HepG2 (cell line): ENCODE results near the gene PRKN. TPM values are rescaled to one million over a fixed set of nuclear protein-coding genes. Genes with fewer than 3 reads are reported as not detected.

Experiments
- ATAC-seq: fragments of 200-7000 bp; cut with Tn5 transposase; 3 replicates; pipeline ENCODE4 v1.9.1; 2020; ENCODE audit warnings: mild to moderate bottlenecking, moderate library complexity
- BruUV-seq: library from RNA; stranded (reverse); fragments of 400-500 nt; replicated peaks from 2 replicates; lab custom pipeline; 2021; lab: Mats Ljungman, UMichigan
- CTCF ChIA-PET: fragments of 300-600 bp; formaldehyde crosslinking; extraction: SDS; loops from one replicate; lab custom pipeline; 2021; ENCODE audit warnings: low total read pairs, inconsistent platforms, low intra/inter-chr PET ratio; lab: Yijun Ruan, JAX
- POLR2A ChIA-PET: fragments of 350-600 bp; sonication (Branson Sonifier 250); formaldehyde crosslinking; loops from one replicate; lab custom pipeline; 2020; ENCODE audit warnings: antibody characterized with exemption, inconsistent platforms; lab: Yijun Ruan, JAX
- DNase-seq: peaks from one replicate; pipeline ENCODE4 v3.0.0-alpha.2; 2015; ENCODE audit warnings: low spot score
- FAIRE-seq: peaks from 3 replicates; lab custom pipeline; 2011; peaks lifted over from hg19 to GRCh38; lab: Jason Lieb, UNC
- H2AFZ ChIP-seq: one replicate; pipeline ENCODE4 v1.6.1; 2011; ENCODE audit warnings: low read length, inconsistent platforms
- H3K27ac ChIP-seq: fragments of 300-600 bp; 3 replicates; pipeline ENCODE4 v1.8.0; 2011; ENCODE audit warnings: mixed run types, mild to moderate bottlenecking, mixed read lengths, low read length, inconsistent platforms; ENCODE audit not compliant: insufficient read depth; ENCODE audit errors: extremely low read length
- H3K27me3 ChIP-seq, 2 experiments: fragments of 200-600 bp in 1 of 2; 2 replicates in 1 of 2; 3 replicates in 1 of 2; pipeline versions ENCODE4 v1.6.0 to v1.8.0; 2011; ENCODE audit warnings: low read length in 2 of 2, mild to moderate bottlenecking in 2 of 2, moderate library complexity in 2 of 2, inconsistent platforms in 1 of 2; ENCODE audit not compliant: insufficient read depth in 2 of 2, control insufficient read depth in 1 of 2
- H3K36me3 ChIP-seq, 2 experiments: fragments of 200-600 bp in 1 of 2; replicated peaks in 1 of 2; 2 replicates in 1 of 2; 3 replicates in 1 of 2; pipeline versions ENCODE4 v1.5.1 to v1.8.0; 2011; ENCODE audit warnings: low read length in 2 of 2, inconsistent platforms in 1 of 2; ENCODE audit not compliant: insufficient read depth in 2 of 2, control insufficient read depth in 1 of 2
- H3K4me1 ChIP-seq: 2 replicates; pipeline ENCODE4 v1.5.1; 2012; ENCODE audit warnings: low read length, inconsistent platforms; ENCODE audit not compliant: insufficient read depth
- H3K4me2 ChIP-seq: 2 replicates; pipeline ENCODE4 v1.6.0; 2011; ENCODE audit warnings: low read depth, low read length, inconsistent platforms
- H3K4me3 ChIP-seq, 3 experiments: fragments of 200-600 bp in 1 of 3; sonication (generic), shearing (Covaris generic) in 1 of 3; replicated peaks in 1 of 3; 2 replicates each; pipeline ENCODE4 v1.5.1; 2011 to 2016; ENCODE audit warnings: low read length in 3 of 3, inconsistent platforms in 2 of 3, low read depth in 2 of 3, mild to moderate bottlenecking in 2 of 3, control low read depth in 1 of 3, mixed read lengths in 1 of 3; ENCODE audit not compliant: insufficient read depth in 1 of 3
- H3K79me2 ChIP-seq: one replicate; pipeline ENCODE4 v1.6.1; 2011; ENCODE audit warnings: low read length, inconsistent platforms; ENCODE audit not compliant: insufficient read depth
- H3K9ac ChIP-seq: 2 replicates; pipeline ENCODE4 v1.6.0; 2011; ENCODE audit warnings: mild to moderate bottlenecking, low read depth, low read length, inconsistent platforms; ENCODE audit not compliant: insufficient read depth
- H3K9me3 ChIP-seq: 2 replicates; pipeline ENCODE4 v1.5.1; 2012; ENCODE audit warnings: mild to moderate bottlenecking, low read length
- H4K20me1 ChIP-seq: 2 replicates; pipeline ENCODE4 v1.6.0; 2011; ENCODE audit warnings: inconsistent platforms, mild to moderate bottlenecking, low read length, moderate library complexity; ENCODE audit not compliant: insufficient read depth
- AFF4 ChIP-seq: sonication (generic); formaldehyde crosslinking; IDR thresholded peaks from 2 replicates; pipeline ENCODE4 v1.4.0; 2020; ENCODE audit warnings: missing genetic modification reagents
- MED13 ChIP-seq: sonication (generic); formaldehyde crosslinking; IDR thresholded peaks from 2 replicates; pipeline ENCODE4 v1.5.0; 2020; ENCODE audit warnings: missing genetic modification reagents
- POGK ChIP-seq: sonication (generic); formaldehyde crosslinking; conservative IDR thresholded peaks from 2 replicates; pipeline ENCODE4 v1.8.0; 2022; ENCODE audit warnings: mild to moderate bottlenecking, moderate library complexity, missing genetic modification reagents
- ZNF331 ChIP-seq: sonication (generic); formaldehyde crosslinking; IDR thresholded peaks from 2 replicates; pipeline ENCODE4 v1.4.0; 2020; ENCODE audit warnings: missing genetic modification reagents
- ZNF7 ChIP-seq: IDR thresholded peaks from 2 replicates; pipeline ENCODE4 v1.6.1; 2016; ENCODE audit warnings: missing biosample characterization, missing genetic modification reagents
- ZNF792 ChIP-seq: IDR thresholded peaks from 2 replicates; pipeline ENCODE4 v1.6.1; 2016
- ZNF800 ChIP-seq: sonication (generic); formaldehyde crosslinking; IDR thresholded peaks from 2 replicates; pipeline ENCODE4 v1.4.0; 2020; ENCODE audit warnings: missing genetic modification reagents
- WGBS: methylation state at CpG from one replicate; pipeline ENCODE4 v1.1.6; 2017; ENCODE audit warnings: low lambda C conversion rate; 5-methylcytosine and 5-hydroxymethylcytosine counted together
- in situ Hi-C: cut with HindIII; loops from 2 replicates; pipeline ENCODE4 v1.10.0; 2017; ENCODE audit warnings: low pct_unique_long_range_greater_than_20kb; ENCODE audit not compliant: extremely low pct_ligation_motif_present
- intact Hi-C: fragments of 100-400 bp; cut with micrococcal nuclease; formaldehyde crosslinking; loops from one replicate; pipeline ENCODE4 v1.10.0; 2022; ENCODE audit not compliant: unreplicated experiment
- polyA plus RNA-seq, 8 experiments: library from polyadenylated mRNA; depleted of rRNA in 3 of 8; stranded (reverse) in 7 of 8; unstranded in 1 of 8; fragments of >200 nt; fragmentation: Illumina TruSeq in 4 of 8; extraction: Trizol in 4 of 8; gene quantifications; 2 replicates each; pipeline versions ENCODE4 v1.2.1 to v1.2.3, GENCODE V29; 2011 to 2016; ENCODE audit warnings: low read depth in 4 of 8, missing spikeins in 1 of 8, mixed read lengths in 1 of 8; ENCODE audit not compliant: insufficient read depth in 1 of 8
- total RNA-seq, 5 experiments: library from RNA; depleted of rRNA; stranded (reverse); fragments of >200 nt; fragmentation: Illumina TruSeq; extraction: Trizol; gene quantifications; 2 replicates each; pipeline ENCODE4 v1.2.3, GENCODE V29; 2016; ENCODE audit warnings: low read depth in 1 of 5

PRKN gene
- total and polyA plus RNA-seq, 2 of the 13 experiments (the other 11 are each of a cell fraction or from before 2014, with no cell fraction given), result 0.31 to 0.44 TPM

GRCh38 chr6:161302949-161303348 lies 1424.6 kb downstream of the PRKN start (continued):
- no peak for TF ChIP-seq POGK
- no peak for TF ChIP-seq MED13 (CRISPR knock-in tag)
- TF ChIP-seq ZNF331 (CRISPR knock-in tag), result no peak
- no peak for TF ChIP-seq ZNF7 (CRISPR knock-in tag)

- DNase-seq (no peak), FAIRE-seq (no peak), ATAC-seq (no peak)
- peaks cover 0 to 20% of the 10 kb centered on the region in 2 experiments; a peak in 3 of 5 replicates for H3K27me3 ChIP-seq
- H3K79me2 ChIP-seq, result no peaks in the 10 kb centered on the region
- 0% methylated on average over 2 of the region's 2 CpGs for WGBS
- no peaks in the 10 kb centered on the region for H3K36me3 ChIP-seq
- H3K4me2 ChIP-seq, result no peak overlapping the region
- no peak for TF ChIP-seq AFF4 (CRISPR knock-in tag)
- no peak for TF ChIP-seq ZNF800 (CRISPR knock-in tag)
- TF ChIP-seq ZNF792 (CRISPR knock-in tag), result no peak
- no peak overlapping the region for H3K4me3 ChIP-seq
- peaks cover 1% of the 10 kb centered on the region; the same call in 1 of the 2 replicates for H3K9me3 ChIP-seq
- BruUV-seq, result no TSS peak
- H2AFZ ChIP-seq, result no peak overlapping the region
- POLR2A ChIA-PET, result no interaction called here
- H3K27ac ChIP-seq, result no peak overlapping the region
- in situ Hi-C loops, result no loop called here
- intact Hi-C loops, result no loop called here
- H3K4me1 ChIP-seq, result no peaks in the 10 kb centered on the region
- H3K9ac ChIP-seq, result no peak overlapping the region
- no peaks in the 10 kb centered on the region for H4K20me1 ChIP-seq
- CTCF ChIA-PET, result no interaction called here
Measured at GRCh38 chr6:161301338-161301737, 1426.2 kb downstream of the PRKN start.
